GM06990 (cell line): Measurements from ENCODE around the gene C1orf53.
"Not testable (repeated sequence)": the region's sequence is repeated elsewhere in the genome, so short reads cannot be mapped to it uniquely, and the experiment has no call there.

Experiments used
- DNase-seq: peaks from one replicate; pipeline ENCODE4 v3.0.0-alpha.2; 2011; ENCODE audit not compliant: insufficient read length; ENCODE audit errors: extremely low read depth
- H3K27me3 ChIP-seq: replicated peaks from 2 replicates; pipeline ENCODE4 v1.6.0; 2011; ENCODE audit warnings: low read length; ENCODE audit not compliant: control insufficient read depth, insufficient read depth
- H3K36me3 ChIP-seq: 2 replicates; pipeline ENCODE4 v1.5.1; 2011; ENCODE audit warnings: low read length; ENCODE audit not compliant: control insufficient read depth, insufficient read depth
- H3K4me3 ChIP-seq: replicated peaks from 2 replicates; pipeline ENCODE4 v1.5.1; 2011; ENCODE audit warnings: low read depth, mild to moderate bottlenecking, control low read depth, low read length
- CTCF ChIP-seq: IDR thresholded peaks from 2 replicates; pipeline ENCODE4 v1.5.1; 2011; ENCODE audit warnings: low read length, control low read depth, mild to moderate bottlenecking, inconsistent platforms; ENCODE audit not compliant: insufficient read depth, poor library complexity, severe bottlenecking

C1orf53 gene

GRCh38 chr1:197942042-197942441, 39.6 kb downstream of the C1orf53 start:
- H3K36me3 ChIP-seq, result no peaks in the 10 kb centered on the region
- no peak overlapping the region for H3K4me3 ChIP-seq
- no peaks in the 10 kb centered on the region for H3K27me3 ChIP-seq
- DNase-seq, result no peak
- no peak for TF ChIP-seq CTCF

- Histone ChIP-seq H3K4me3 (no peak overlapping the region), H3K27me3 (no peaks in the 10 kb centered on the region), H3K36me3 (no peaks in the 10 kb centered on the region)
- no peak for TF ChIP-seq CTCF
- DNase-seq, result no peak
Observed at GRCh38 chr1:197944485-197944884, 42.1 kb downstream of the C1orf53 start.

DNA sequence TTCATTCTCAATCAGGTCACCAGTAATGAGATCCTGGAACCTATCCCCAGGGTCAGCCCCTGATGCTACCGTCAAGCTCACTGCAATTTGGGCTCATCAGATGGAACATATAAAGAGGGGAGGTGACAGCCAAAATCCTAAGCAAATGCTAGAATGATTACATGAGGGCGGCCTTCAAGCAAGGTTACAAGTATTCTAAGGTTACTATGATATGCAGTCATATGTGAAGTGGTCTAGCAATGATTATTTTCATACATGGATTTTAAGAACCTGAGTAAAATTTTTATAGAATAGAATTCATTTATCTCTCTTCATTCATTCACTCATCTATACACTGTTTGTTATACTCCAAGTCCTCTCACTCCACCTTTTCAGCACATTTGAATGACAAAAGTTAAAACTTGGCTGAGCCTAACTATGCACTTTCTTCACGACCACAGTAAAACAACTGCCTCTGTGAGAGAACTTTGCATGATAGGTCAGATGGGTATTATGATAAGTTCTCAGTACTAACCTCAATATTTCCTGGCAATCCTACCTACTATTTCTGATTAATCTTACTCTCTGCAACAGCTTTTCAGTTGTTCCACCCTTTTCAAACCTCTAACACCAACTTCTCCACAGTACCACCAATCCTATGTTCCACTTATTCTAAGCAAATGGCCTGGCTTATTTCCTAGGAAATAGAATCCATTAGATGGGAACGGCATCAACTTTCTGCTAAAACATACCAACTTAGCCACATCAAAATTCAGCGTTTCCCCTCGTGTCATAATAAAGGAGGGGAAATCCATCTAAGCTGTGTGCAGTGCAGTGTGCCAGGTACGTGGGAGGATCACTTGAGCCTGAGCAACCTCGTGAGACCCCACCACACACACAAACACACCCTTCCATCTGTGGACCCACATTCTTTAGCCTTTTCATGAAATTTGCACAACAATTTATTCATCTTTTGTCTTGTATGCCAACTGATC, 46.8 kb downstream of the C1orf53 start:
- H3K27me3 ChIP-seq, result no peaks in the 10 kb centered on the region
- no peaks in the 10 kb centered on the region for H3K36me3 ChIP-seq
- no peak for DNase-seq
- no peak for TF ChIP-seq CTCF
- no peak overlapping the region for H3K4me3 ChIP-seq

- no peak overlapping the region for H3K4me3 ChIP-seq
- no peak for TF ChIP-seq CTCF
- no peaks in the 10 kb centered on the region for H3K27me3 ChIP-seq
- H3K36me3 ChIP-seq, result no peaks in the 10 kb centered on the region
- no peak for DNase-seq
Observed at GRCh38 chr1:197951089-197951488, 48.7 kb downstream of the C1orf53 start.

DNA sequence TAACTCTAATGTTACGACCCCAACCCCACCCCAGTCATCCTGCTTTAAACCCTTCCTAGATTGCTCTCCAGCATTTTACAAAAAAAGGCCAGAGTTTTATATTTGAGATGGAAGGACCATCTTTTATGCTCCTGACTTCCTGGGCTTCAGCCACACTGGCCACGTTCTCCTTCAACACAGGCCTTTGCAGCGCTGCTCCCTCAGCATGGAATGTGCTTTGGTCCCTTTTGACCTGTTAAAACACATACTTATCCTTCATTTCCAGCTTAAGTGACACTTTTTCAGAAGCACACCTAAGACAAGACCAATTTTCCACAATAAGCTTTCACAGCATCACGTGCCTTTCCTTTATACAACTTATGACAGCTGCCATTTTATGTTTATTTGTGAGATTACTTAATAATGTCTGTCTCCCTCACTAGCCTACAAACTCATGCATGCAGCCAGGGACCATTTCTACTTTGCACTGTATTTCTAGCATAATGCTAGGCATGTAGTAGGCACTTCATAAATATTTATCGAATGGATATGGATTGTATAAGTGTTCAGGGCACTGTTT, 49.3 kb downstream of the C1orf53 start:
- H3K4me3 ChIP-seq, result no peak overlapping the region
- no peaks in the 10 kb centered on the region for H3K36me3 ChIP-seq
- DNase-seq, result no peak
- TF ChIP-seq CTCF, result no peak
- no peaks in the 10 kb centered on the region for H3K27me3 ChIP-seq

DNA sequence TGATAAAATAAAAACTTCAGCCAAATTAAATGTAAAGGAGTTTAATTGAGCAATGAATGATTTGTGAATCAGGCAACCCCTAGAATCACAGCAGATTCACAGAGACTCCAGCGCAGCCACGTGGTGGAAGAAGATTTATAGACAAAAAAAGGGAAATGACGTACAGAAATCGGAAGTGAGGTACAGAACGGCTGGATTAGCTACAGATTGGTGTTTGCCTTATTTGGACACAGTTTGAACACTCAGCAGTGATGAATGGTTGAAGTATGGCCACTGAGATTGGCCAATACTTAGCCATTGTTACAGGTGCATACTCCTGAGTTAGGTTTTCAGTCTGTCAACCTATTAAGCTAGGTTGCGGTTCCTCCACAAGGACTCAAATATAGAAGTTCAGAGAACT, 51.0 kb downstream of the C1orf53 start:
- DNase-seq, H3K36me3 ChIP-seq, H3K4me3 ChIP-seq, H3K27me3 ChIP-seq: not testable (repeated sequence)
